GM19023 (cell line): ENCODE results near the gene POP7.
"Not testable (repeated sequence)": the region's sequence is repeated elsewhere in the genome, so short reads cannot be mapped to it uniquely, and the experiment has no call there.

Experiments used
- ATAC-seq: cut with Tn5 transposase; IDR thresholded peaks from one replicate; pipeline ENCODE4 v1.9.1; 2021; ENCODE audit warnings: mild to moderate bottlenecking, moderate library complexity; ENCODE audit not compliant: unreplicated experiment

POP7 gene

GRCh38 chr7:100721505-100721812 lies 15.5 kb downstream of the POP7 start:
- ATAC-seq = no peak

- ATAC-seq = no peak
These were observed 16.7 kb downstream of the POP7 start for GRCh38 chr7:100722480-100723212.

- no peak for ATAC-seq
These were observed 17.9 kb downstream of the POP7 start for GRCh38 chr7:100723732-100724275.

GRCh38 chr7:100724364-100724763 lies 18.4 kb downstream of the POP7 start:
- ATAC-seq = not testable (repeated sequence)

GRCh38 chr7:100726996-100727761 lies 21.3 kb downstream of the POP7 start:
- ATAC-seq = no peak

GRCh38 chr7:100728196-100728595 lies 22.3 kb downstream of the POP7 start:
- no peak for ATAC-seq

GRCh38 chr7:100730136-100730800 lies 24.3 kb downstream of the POP7 start:
- no peak for ATAC-seq

- no peak for ATAC-seq
These were observed 26.2 kb downstream of the POP7 start for GRCh38 chr7:100731937-100732636.

- ATAC-seq = no peak
These were observed 29.8 kb downstream of the POP7 start for GRCh38 chr7:100735730-100736129.

GRCh38 chr7:100736671-100737070 lies 30.8 kb downstream of the POP7 start:
- no peak for ATAC-seq

- ATAC-seq = no peak
These were observed 34.0 kb downstream of the POP7 start for GRCh38 chr7:100739934-100740333.

- no peak for ATAC-seq
These were observed 38.7 kb downstream of the POP7 start for GRCh38 chr7:100744605-100745004.

GRCh38 chr7:100745184-100745583 lies 39.3 kb downstream of the POP7 start:
- no peak for ATAC-seq

GRCh38 chr7:100752994-100753393 lies 47.1 kb downstream of the POP7 start:
- ATAC-seq = no peak

- ATAC-seq = no peak
These were observed 47.8 kb downstream of the POP7 start for GRCh38 chr7:100753750-100754149.
